ENCODE results near the gene LRCH4. TPM values are rescaled to one million over a fixed set of nuclear protein-coding genes. Genes with fewer than 3 reads are reported as not detected.

The LRCH4 gene
- total and polyA plus RNA-seq, 5 donors from 2014 or later, result 115 to 350 (median 129) TPM

DNA sequence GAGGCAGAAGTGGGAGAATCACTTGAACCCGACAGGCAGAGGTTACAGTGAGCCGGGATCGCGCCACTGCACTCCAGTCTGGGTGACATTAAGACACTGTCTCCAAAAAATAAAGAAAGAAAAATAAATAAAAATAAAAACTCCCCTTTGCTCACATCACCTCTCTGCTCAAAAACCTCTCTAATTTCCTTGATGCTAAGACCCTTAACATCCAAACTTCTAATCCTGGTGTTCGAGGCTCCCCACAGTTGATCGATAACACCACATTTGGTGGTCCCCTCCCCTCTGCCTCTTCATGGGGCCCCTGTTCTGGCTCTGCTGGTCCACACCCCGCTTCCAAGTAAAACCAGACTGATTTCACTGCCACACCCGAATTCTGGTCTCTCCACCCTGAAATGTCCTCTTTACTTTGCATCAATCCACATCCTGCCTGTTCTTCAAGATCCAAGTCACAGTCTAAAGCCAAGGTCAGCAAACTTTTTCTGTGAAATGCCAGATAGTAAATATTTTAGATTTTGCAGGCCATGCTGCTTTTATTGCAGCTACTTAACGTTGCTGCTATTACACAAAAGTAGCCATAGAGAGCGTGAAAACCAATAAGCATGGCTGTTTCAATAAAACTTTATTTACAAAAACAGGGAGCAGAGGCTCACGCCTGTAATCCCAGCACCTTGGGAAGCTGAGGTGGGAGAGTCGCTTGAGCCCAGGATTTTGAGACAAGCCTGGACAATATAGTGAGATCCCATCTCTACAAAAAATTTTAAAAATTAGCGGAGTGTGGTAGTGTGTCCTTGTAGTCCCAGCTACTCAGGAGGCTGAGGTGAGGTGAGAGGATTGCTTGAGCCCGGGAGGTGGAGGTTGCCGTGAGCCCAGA, 38.3 kb upstream of the LRCH4 start:
- Histone ChIP-seq H3K4me1 (ENCODE audit: control insufficient read depth, insufficient read depth, low read length, poor library complexity, severe bottlenecking) (peaks cover 12% of the 10 kb centered on the region), H3K36me3 (ENCODE audit: control insufficient read depth, insufficient read depth, low read length) (no peaks in the 10 kb centered on the region), H3K9me3 (ENCODE audit: control insufficient read depth in 2 of 2, low read length in 2 of 2) (no peaks in the 10 kb centered on the region), H3K27me3 (ENCODE audit: control insufficient read depth, insufficient read depth, low read length) (no peaks in the 10 kb centered on the region), H3K4me3 (ENCODE audit: low read depth, low read length) (no peak overlapping the region), H3K27ac (ENCODE audit: insufficient read depth, low read length, poor library complexity, severe bottlenecking) (no peak overlapping the region)
- Mint-ChIP-seq H3K4me3 (no peak overlapping the region), H3K36me3 (peaks cover 11% of the 10 kb centered on the region), H3K27ac (peak overlapping the region in 1 of 3 donors; percentile 16), H3K9me3 (no peaks in the 10 kb centered on the region), H3K27me3 (no peaks in the 10 kb centered on the region), H3K4me1 (peaks cover 0 to 37% (median 12%) of the 10 kb centered on the region in 4 donors)
- ATAC-seq (ENCODE audit: low read depth in 2 of 2) (no peak), DNase-seq (peak in 1 of 3 donors; percentile 88)

DNA sequence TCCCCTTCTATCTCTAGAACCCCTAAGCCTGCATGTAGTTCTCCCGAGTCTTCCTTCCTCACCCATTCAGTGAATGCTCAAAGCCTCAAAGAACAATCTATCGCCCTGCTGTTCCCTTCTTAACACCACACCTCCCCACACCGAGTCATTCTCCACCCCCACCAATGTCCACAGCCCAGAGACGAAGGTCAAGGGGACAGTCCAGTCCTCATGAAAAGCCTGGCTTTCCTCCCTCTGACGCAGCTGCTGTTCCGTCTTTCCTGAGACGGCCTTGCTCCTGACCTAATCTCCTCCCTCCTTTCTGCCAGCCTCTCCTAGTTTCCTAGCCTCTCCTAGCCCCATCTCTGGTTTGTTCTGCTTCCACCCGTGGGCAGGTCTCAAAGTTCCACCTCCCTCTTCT, 35.6 kb upstream of the LRCH4 start:
- peaks cover 11% of the 10 kb centered on the region for H3K36me3 Mint-ChIP-seq
- H3K9me3 Mint-ChIP-seq, result no peaks in the 10 kb centered on the region
- Histone ChIP-seq H3K36me3 (ENCODE audit: control insufficient read depth, insufficient read depth, low read length) (no peaks in the 10 kb centered on the region), H3K4me1 (ENCODE audit: control insufficient read depth, insufficient read depth, low read length, poor library complexity, severe bottlenecking) (peaks cover 4% of the 10 kb centered on the region), H3K9me3 (ENCODE audit: control insufficient read depth in 2 of 2, low read length in 2 of 2) (no peaks in the 10 kb centered on the region), H3K4me3 (ENCODE audit: low read depth, low read length) (no peak overlapping the region), H3K27me3 (ENCODE audit: control insufficient read depth, insufficient read depth, low read length) (no peaks in the 10 kb centered on the region), H3K27ac (ENCODE audit: insufficient read depth, low read length, poor library complexity, severe bottlenecking) (no peak overlapping the region)
- peak overlapping the region in 1 of 3 donors; percentile 71 for H3K27ac Mint-ChIP-seq
- no peak for ATAC-seq (ENCODE audit: low read depth in 2 of 2)
- no peak for DNase-seq
- peak overlapping the region in 1 of 4 donors; percentile 16 for H3K4me3 Mint-ChIP-seq
- no peaks in the 10 kb centered on the region for H3K27me3 Mint-ChIP-seq
- H3K4me1 Mint-ChIP-seq, result peaks cover 0 to 20% (median 11%) of the 10 kb centered on the region in 4 donors

DNA sequence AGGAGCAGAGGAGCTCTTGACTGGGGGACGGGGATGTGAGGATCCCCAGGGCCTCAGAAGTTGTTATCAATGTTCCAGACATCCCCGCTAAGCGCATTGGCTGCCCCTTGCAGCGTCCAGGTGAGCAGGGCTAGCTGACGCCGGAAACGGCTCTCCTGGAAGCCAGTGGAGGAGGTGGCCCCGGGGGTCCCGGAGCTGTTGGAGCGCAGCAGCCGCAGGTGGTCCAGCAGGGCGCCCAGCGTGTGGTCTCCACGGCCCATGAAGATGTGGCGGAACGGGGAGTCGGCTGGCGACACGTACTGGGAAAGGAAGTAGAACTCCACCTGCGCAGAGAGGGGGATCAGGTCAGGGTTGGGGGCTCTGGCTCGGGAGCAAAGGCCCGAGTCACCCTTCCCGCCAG, 34.9 kb upstream of the LRCH4 start:
- no peak overlapping the region for H3K4me3 Mint-ChIP-seq

DNA sequence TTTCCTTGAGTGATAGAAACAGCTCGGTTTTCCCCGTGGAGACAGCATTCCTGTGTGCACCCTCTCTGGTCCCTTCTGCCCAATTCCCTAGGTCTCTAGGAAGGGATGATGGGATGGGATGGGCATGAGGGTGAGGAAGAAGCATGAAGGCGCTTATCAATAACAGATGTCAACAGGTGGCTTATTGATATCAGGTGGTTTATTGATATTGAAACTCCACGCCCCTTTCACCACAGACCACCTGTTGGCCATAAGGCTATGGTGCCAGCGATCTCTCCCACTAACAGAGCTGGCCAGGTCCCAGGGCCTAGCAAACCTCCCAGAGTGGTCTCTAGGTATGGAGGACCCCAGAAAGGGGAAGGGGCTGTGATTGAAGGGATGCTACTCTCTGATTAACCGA, 34.3 kb upstream of the LRCH4 start:
- ATAC-seq (ENCODE audit: low read depth in 2 of 2), result no peak
- no peaks in the 10 kb centered on the region for H3K9me3 ChIP-seq (ENCODE audit: control insufficient read depth in 2 of 2, low read length in 2 of 2)
- Mint-ChIP-seq H3K27ac (peak overlapping the region in 1 of 3 donors; percentile 1), H3K9me3 (no peaks in the 10 kb centered on the region), H3K36me3 (peaks cover 13% of the 10 kb centered on the region), H3K4me1 (peaks cover 0 to 10% (median 6%) of the 10 kb centered on the region in 4 donors), H3K27me3 (no peaks in the 10 kb centered on the region), H3K4me3 (no peak overlapping the region)
- DNase-seq, result no peak
- H3K36me3 ChIP-seq (ENCODE audit: control insufficient read depth, insufficient read depth, low read length), result no peaks in the 10 kb centered on the region
- no peak overlapping the region for H3K4me3 ChIP-seq (ENCODE audit: low read depth, low read length)
- H3K27ac ChIP-seq (ENCODE audit: insufficient read depth, low read length, poor library complexity, severe bottlenecking), result no peak overlapping the region
- H3K4me1 ChIP-seq (ENCODE audit: control insufficient read depth, insufficient read depth, low read length, poor library complexity, severe bottlenecking), result no peaks in the 10 kb centered on the region
- no peaks in the 10 kb centered on the region for H3K27me3 ChIP-seq (ENCODE audit: control insufficient read depth, insufficient read depth, low read length)

More for the DNA sequence above, 34.9 kb upstream of the LRCH4 start:
- Histone ChIP-seq H3K9me3 (ENCODE audit: control insufficient read depth in 2 of 2, low read length in 2 of 2) (no peaks in the 10 kb centered on the region), H3K27me3 (ENCODE audit: control insufficient read depth, insufficient read depth, low read length) (no peaks in the 10 kb centered on the region), H3K4me1 (ENCODE audit: control insufficient read depth, insufficient read depth, low read length, poor library complexity, severe bottlenecking) (no peaks in the 10 kb centered on the region), H3K4me3 (ENCODE audit: low read depth, low read length) (no peak overlapping the region), H3K27ac (ENCODE audit: insufficient read depth, low read length, poor library complexity, severe bottlenecking) (no peak overlapping the region), H3K36me3 (ENCODE audit: control insufficient read depth, insufficient read depth, low read length) (no peaks in the 10 kb centered on the region)
- no peaks in the 10 kb centered on the region for H3K9me3 Mint-ChIP-seq
- no peaks in the 10 kb centered on the region for H3K27me3 Mint-ChIP-seq
- H3K27ac Mint-ChIP-seq, result no peak overlapping the region
- DNase-seq (no peak), ATAC-seq (ENCODE audit: low read depth in 2 of 2) (no peak)
- peaks cover 0 to 12% (median 7%) of the 10 kb centered on the region in 4 donors for H3K4me1 Mint-ChIP-seq
- peaks cover 11% of the 10 kb centered on the region for H3K36me3 Mint-ChIP-seq

DNA sequence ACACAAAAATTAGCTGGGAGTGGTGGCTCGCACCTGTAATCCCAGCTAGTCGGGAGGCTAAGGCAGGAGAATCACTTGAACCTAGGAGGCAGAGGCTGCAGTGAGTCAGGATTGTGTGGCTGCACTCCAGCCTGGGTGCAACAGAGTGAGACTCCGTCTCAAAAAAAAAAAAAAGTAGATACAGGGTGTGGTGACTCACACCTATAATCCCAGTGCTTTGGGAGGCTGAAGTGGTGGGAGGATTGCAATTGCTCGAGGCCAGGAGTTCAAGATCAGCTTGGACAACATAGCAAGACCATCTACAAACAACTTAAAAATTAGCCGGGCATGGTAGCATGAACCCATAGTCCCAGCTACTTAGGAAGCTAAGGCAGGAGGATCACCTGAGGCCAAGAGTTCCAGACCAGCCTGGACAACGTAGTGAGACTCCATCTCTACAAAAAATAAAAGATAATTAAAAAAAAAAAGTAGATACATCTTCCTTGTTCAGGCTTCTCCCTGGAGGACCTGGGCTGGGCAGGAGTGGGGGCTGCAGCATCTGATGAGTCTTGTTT, 28.5 kb upstream of the LRCH4 start:
- H3K4me3 Mint-ChIP-seq, result peak overlapping the region in 2 of 4 donors; percentile 90 to 91

DNA sequence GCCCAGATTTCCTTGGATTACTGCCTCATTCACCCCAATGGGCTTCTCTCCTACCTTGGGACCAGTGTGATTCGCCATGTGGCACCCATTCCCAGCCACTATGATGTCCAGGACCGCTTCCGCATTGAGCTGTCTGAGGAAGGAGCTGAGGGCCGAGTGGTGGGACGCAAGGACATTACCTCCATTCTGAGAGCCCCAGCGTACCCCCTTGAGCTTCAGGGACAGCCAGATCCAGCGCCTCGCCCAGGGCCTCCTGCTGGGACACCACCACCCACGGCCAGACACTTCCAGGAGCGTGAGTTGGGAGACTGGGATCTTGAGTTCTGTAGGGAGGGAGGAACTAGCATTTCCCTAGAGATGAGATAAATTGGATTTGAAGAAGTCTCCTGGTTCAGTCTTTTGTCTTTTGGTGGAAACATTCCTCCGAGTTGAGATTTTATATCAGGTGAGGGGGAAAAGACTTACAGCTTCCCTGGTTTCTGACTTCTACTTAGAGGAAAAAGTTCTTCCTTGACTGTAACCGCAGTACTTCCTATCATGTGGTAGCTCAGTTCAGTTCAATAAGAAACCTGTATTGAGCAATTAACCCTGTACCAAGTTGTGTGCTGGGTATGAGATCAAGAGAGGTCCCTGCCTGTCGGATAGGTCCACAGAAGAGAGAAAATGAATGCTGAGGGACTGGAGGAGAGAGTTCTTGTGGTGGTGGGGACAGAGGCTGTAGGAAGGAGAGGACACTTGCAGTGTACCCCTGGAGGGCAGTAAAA, 27.7 kb upstream of the LRCH4 start:
- H3K27ac Mint-ChIP-seq, result peak overlapping the region; percentile 17 to 78 (median 65)
- DNase-seq (no peak), ATAC-seq (ENCODE audit: low read depth in 2 of 2) (no peak)
- H3K4me1 ChIP-seq (ENCODE audit: control insufficient read depth, insufficient read depth, low read length, poor library complexity, severe bottlenecking), result peaks cover 23% of the 10 kb centered on the region
- peaks cover 10 to 30% (median 18%) of the 10 kb centered on the region in 4 donors for H3K4me1 Mint-ChIP-seq
- H3K27ac ChIP-seq (ENCODE audit: insufficient read depth, low read length, poor library complexity, severe bottlenecking), result no peak overlapping the region
- H3K36me3 Mint-ChIP-seq, result peaks cover 7% of the 10 kb centered on the region
- H3K27me3 ChIP-seq (ENCODE audit: control insufficient read depth, insufficient read depth, low read length), result no peaks in the 10 kb centered on the region
- no peaks in the 10 kb centered on the region for H3K9me3 Mint-ChIP-seq
- H3K4me3 Mint-ChIP-seq, result peak overlapping the region; percentile 87 to 92 (median 90)
- H3K4me3 ChIP-seq (ENCODE audit: low read depth, low read length), result peak overlapping the region; percentile 62
- no peaks in the 10 kb centered on the region for H3K9me3 ChIP-seq (ENCODE audit: control insufficient read depth in 2 of 2, low read length in 2 of 2)
- peaks cover 4% of the 10 kb centered on the region for H3K27me3 Mint-ChIP-seq
- no peaks in the 10 kb centered on the region for H3K36me3 ChIP-seq (ENCODE audit: control insufficient read depth, insufficient read depth, low read length)

More for the DNA sequence above, 28.5 kb upstream of the LRCH4 start:
- H3K27me3 ChIP-seq (ENCODE audit: control insufficient read depth, insufficient read depth, low read length), result no peaks in the 10 kb centered on the region
- no peak for DNase-seq
- H3K27ac Mint-ChIP-seq, result peak overlapping the region in 2 of 3 donors; percentile 48 to 65
- H3K27ac ChIP-seq (ENCODE audit: insufficient read depth, low read length, poor library complexity, severe bottlenecking), result no peak overlapping the region
- H3K36me3 ChIP-seq (ENCODE audit: control insufficient read depth, insufficient read depth, low read length), result no peaks in the 10 kb centered on the region
- peaks cover 4% of the 10 kb centered on the region for H3K27me3 Mint-ChIP-seq
- peaks cover 7% of the 10 kb centered on the region for H3K36me3 Mint-ChIP-seq
- no peaks in the 10 kb centered on the region for H3K9me3 Mint-ChIP-seq
- H3K4me1 Mint-ChIP-seq, result peaks cover 10 to 30% (median 18%) of the 10 kb centered on the region in 4 donors
- H3K9me3 ChIP-seq (ENCODE audit: control insufficient read depth in 2 of 2, low read length in 2 of 2), result no peaks in the 10 kb centered on the region
- peaks cover 23% of the 10 kb centered on the region for H3K4me1 ChIP-seq (ENCODE audit: control insufficient read depth, insufficient read depth, low read length, poor library complexity, severe bottlenecking)
- no peak overlapping the region for H3K4me3 ChIP-seq (ENCODE audit: low read depth, low read length)
- ATAC-seq (ENCODE audit: low read depth in 2 of 2), result no peak

DNA sequence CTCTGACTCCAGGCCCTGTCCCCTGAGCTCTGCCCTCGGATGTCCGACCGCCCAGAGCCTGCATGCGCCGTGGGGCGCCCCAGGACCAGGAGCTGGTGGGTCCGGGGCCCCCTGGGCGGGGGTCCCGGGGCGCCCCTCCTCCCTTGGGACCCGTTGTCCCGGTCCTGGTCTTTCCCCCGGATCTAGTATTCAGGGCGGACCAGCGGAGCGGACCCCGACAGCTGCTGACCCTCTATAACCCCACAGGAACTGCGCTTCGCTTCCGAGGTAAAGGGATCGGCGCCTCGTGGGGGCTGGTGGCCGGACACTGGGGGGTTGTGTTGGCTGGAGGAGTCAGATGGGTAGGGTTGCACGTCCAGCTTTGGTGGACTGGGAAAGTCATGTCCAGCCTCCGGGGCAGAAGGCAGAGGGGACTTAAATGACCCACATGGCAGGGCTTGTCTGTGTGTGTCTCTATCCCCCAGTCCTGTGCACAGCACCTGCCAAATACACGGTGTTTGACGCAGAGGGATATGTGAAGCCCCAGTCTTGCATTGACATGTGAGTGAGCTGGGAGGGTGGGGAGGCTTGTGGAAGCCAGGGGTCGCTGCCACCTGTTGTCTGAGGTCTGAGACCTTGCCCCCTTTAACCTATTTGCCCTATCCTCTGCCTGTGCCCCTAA, 26.9 kb upstream of the LRCH4 start:
- H3K27ac ChIP-seq (ENCODE audit: insufficient read depth, low read length, poor library complexity, severe bottlenecking), result peak overlapping the region; percentile 95
- ATAC-seq (ENCODE audit: low read depth in 2 of 2), result no peak
- H3K4me1 ChIP-seq (ENCODE audit: control insufficient read depth, insufficient read depth, low read length, poor library complexity, severe bottlenecking), result peaks cover 23% of the 10 kb centered on the region
- DNase-seq, result peak in 2 of 3 donors; percentile 32 to 46
- no peaks in the 10 kb centered on the region for H3K27me3 ChIP-seq (ENCODE audit: control insufficient read depth, insufficient read depth, low read length)
- peak overlapping the region in 2 of 3 donors; percentile 78 to 99 for H3K27ac Mint-ChIP-seq
- peaks cover 9% of the 10 kb centered on the region for H3K27me3 Mint-ChIP-seq
- H3K36me3 Mint-ChIP-seq, result peaks cover 7% of the 10 kb centered on the region
- H3K4me3 Mint-ChIP-seq, result peak overlapping the region; percentile 87 to 96 (median 91)
- no peaks in the 10 kb centered on the region for H3K9me3 ChIP-seq (ENCODE audit: control insufficient read depth in 2 of 2, low read length in 2 of 2)
- H3K4me1 Mint-ChIP-seq, result peaks cover 10 to 30% (median 18%) of the 10 kb centered on the region in 4 donors
- H3K36me3 ChIP-seq (ENCODE audit: control insufficient read depth, insufficient read depth, low read length), result no peaks in the 10 kb centered on the region
- peak overlapping the region; percentile 54 for H3K4me3 ChIP-seq (ENCODE audit: low read depth, low read length)
- H3K9me3 Mint-ChIP-seq, result no peaks in the 10 kb centered on the region

Measured in CD4-positive, CD25-positive, alpha-beta regulatory T cell (primary cell).